ENCODE measurements around the gene SPI1.

DNA sequence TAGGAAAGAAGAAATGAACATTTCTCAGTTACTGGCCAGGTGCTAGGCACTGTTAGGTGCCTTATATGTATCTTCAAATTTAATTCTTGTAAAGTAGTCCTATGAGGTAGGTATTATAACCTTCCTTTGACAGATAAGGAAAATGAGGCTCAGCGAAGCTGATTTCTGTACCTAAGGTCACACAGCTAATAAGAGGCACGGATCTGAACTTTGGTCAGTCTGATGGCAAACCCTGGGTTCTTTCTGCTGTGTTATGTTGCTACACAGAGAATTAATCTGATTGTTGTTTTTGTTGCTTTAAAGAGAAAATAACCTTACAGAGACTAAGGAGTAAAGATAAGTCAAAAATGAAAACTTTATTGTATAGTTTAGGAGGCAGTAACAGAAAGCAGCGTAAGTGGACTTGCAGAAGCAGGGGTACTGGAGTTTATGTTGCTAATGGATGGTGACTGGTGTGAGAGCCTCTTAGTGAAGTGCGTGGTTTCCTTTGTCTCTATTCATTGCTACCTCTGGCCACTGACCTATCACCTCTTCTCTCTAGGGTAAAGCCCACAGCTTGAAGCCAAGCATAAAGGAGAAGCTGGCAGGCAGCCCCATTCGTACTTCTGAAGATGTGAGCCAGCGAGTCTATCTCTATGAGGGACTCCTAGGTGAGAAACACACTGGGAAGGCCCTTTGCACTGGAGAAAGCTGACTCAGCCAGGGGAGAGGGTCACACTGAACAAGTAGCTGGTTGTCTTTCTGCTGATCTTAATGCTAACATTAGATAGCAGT is 70.1 kb downstream of the SPI1 start:
- TF ChIP-seq POLR2A (IDR thresholded peaks at IDR 0.05; ENCODE audit: low read length) (no peak), GATA1 (IDR thresholded peaks at IDR 0.05; ENCODE audit: low read depth, low read length) (no peak)
